Activated CD8-positive, alpha-beta memory T cell treated with anti-CD3 and anti-CD28 coated beads, Interleukin-2, amount 50 U/mL, for 24 hours (primary cell): ENCODE results near the gene OSBP2.

ENCODE experiments used
- DNase-seq: peaks from one replicate; pipeline ENCODE4 v3.0.0-alpha.2; 2020; ENCODE audit errors: extremely low read depth

Gene OSBP2

GRCh38 chr22:30868663-30869385 lies 174.2 kb downstream of the OSBP2 start:
- DNase-seq: no peak

GRCh38 chr22:30869667-30870395 lies 175.2 kb downstream of the OSBP2 start:
- DNase-seq: no peak

GRCh38 chr22:30870451-30871345 lies 176.0 kb downstream of the OSBP2 start:
- DNase-seq: no peak

- no peak for DNase-seq
These were observed 177.0 kb downstream of the OSBP2 start for GRCh38 chr22:30871391-30872284.

- no peak for DNase-seq
These were observed 177.8 kb downstream of the OSBP2 start for GRCh38 chr22:30872285-30873041.

GRCh38 chr22:30873086-30873650 lies 178.5 kb downstream of the OSBP2 start:
- DNase-seq: no peak

- no peak for DNase-seq
These were observed 179.0 kb downstream of the OSBP2 start for GRCh38 chr22:30873661-30874060.

GRCh38 chr22:30874431-30875370 lies 180.0 kb downstream of the OSBP2 start:
- DNase-seq: no peak

GRCh38 chr22:30875481-30876215 lies 181.0 kb downstream of the OSBP2 start:
- no peak for DNase-seq

GRCh38 chr22:30876221-30876751 lies 181.6 kb downstream of the OSBP2 start:
- no peak for DNase-seq

- no peak for DNase-seq
These were observed 182.4 kb downstream of the OSBP2 start for GRCh38 chr22:30876915-30877553.

GRCh38 chr22:30877662-30878515 lies 183.2 kb downstream of the OSBP2 start:
- DNase-seq: no peak

- no peak for DNase-seq
These were observed 184.1 kb downstream of the OSBP2 start for GRCh38 chr22:30878516-30879414.

GRCh38 chr22:30879415-30879797 lies 184.7 kb downstream of the OSBP2 start:
- no peak for DNase-seq

- no peak for DNase-seq
These were observed 185.5 kb downstream of the OSBP2 start for GRCh38 chr22:30880181-30880601.

- DNase-seq: no peak
These were observed 186.2 kb downstream of the OSBP2 start for GRCh38 chr22:30880847-30881246.
